Hepatocyte (in vitro differentiated cells): ENCODE data around the gene CFAP92. TPM values are rescaled to one million over a fixed set of nuclear protein-coding genes. Genes with fewer than 3 reads are reported as not detected.
A peak's percentile ranks its signal among the peaks of the same experiment; 100 is the strongest.

Experiments
- DNase-seq: peaks from one replicate; pipeline ENCODE4 v3.0.0-alpha.2; 2016; ENCODE audit warnings: low spot score
- H2AFZ ChIP-seq: fragments of 200-600 bp; sonication (generic); 2 replicates; pipeline ENCODE4 v1.6.0; 2016; ENCODE audit warnings: antibody characterized with exemption, mild to moderate bottlenecking
- H3K27ac ChIP-seq: fragments of 200-600 bp; sonication (generic); 2 replicates; pipeline ENCODE4 v1.5.1; 2016; ENCODE audit warnings: mild to moderate bottlenecking
- H3K27me3 ChIP-seq: fragments of 200-600 bp; sonication (generic); 2 replicates; pipeline ENCODE4 v1.6.1; 2016
- H3K36me3 ChIP-seq: fragments of 200-600 bp; sonication (generic); replicated peaks from 2 replicates; pipeline ENCODE4 v1.5.1; 2016; ENCODE audit warnings: low read depth; ENCODE audit not compliant: insufficient read depth
- H3K4me1 ChIP-seq: fragments of 200-600 bp; sonication (generic); 2 replicates; pipeline ENCODE4 v1.5.1; 2016; ENCODE audit warnings: mild to moderate bottlenecking, moderate library complexity; ENCODE audit not compliant: insufficient read depth
- H3K4me2 ChIP-seq: fragments of 200-600 bp; sonication (generic); 2 replicates; pipeline ENCODE4 v1.6.0; 2016
- H3K4me3 ChIP-seq: fragments of 200-600 bp; sonication (generic); 2 replicates; pipeline ENCODE4 v1.5.1; 2016; ENCODE audit warnings: mild to moderate bottlenecking
- H3K79me2 ChIP-seq: fragments of 200-600 bp; sonication (generic); 2 replicates; pipeline ENCODE4 v1.6.0; 2017; ENCODE audit warnings: mild to moderate bottlenecking
- H3K9me2 ChIP-seq: fragments of 200-600 bp; sonication (generic); replicated peaks from 2 replicates; pipeline ENCODE4 v1.6.0; 2017; ENCODE audit warnings: mild to moderate bottlenecking; ENCODE audit not compliant: insufficient read depth
- H3K9me3 ChIP-seq: fragments of 200-600 bp; sonication (generic); 2 replicates; pipeline ENCODE4 v1.5.1; 2016; ENCODE audit warnings: low read depth, mild to moderate bottlenecking
- H4K20me1 ChIP-seq: fragments of 200-600 bp; sonication (generic); 2 replicates; pipeline ENCODE4 v1.6.0; 2016; ENCODE audit warnings: mild to moderate bottlenecking; ENCODE audit not compliant: insufficient read depth, poor library complexity, severe bottlenecking
- CTCF ChIP-seq: fragments of 200-600 bp; sonication (generic); IDR thresholded peaks from 2 replicates; pipeline ENCODE4 v1.5.1; 2016; ENCODE audit warnings: antibody characterized with exemption, mild to moderate bottlenecking; ENCODE audit not compliant: poor library complexity
- EZH2 ChIP-seq: fragments of 200-600 bp; sonication (generic); IDR thresholded peaks from 2 replicates; pipeline ENCODE4 v1.6.1; 2016; ENCODE audit warnings: antibody characterized with exemption, mild to moderate bottlenecking, borderline replicate concordance
- EZH2phosphoT487 ChIP-seq: fragments of 200-600 bp; sonication (generic); IDR thresholded peaks from one replicate; pipeline ENCODE4 v1.6.1; 2018; ENCODE audit warnings: antibody characterized with exemption, mild to moderate bottlenecking, low read depth, moderate library complexity; ENCODE audit not compliant: unreplicated experiment, severe bottlenecking
- WGBS: methylation state at CpG from one replicate; pipeline ENCODE4 v1.1.6; 2016; ENCODE audit warnings: low lambda C conversion rate; ENCODE audit errors: missing lambda C conversion rate; 5-methylcytosine and 5-hydroxymethylcytosine counted together
- polyA plus RNA-seq: library from polyadenylated mRNA; unstranded; fragments of >200 nt; fragmentation: Nextera tagmentation; extraction: Ambion mirVana; gene quantifications from 2 replicates; pipeline ENCODE4 v1.2.1, GENCODE V29; 2016
- total RNA-seq: library from RNA; depleted of rRNA; stranded (reverse); fragments of >200 nt; gene quantifications from 2 replicates; pipeline ENCODE4 v1.2.3, GENCODE V29; 2014

The CFAP92 gene
- total and polyA plus RNA-seq, 2 experiments from 2014 or later: 0.17 to 0.35 TPM

GRCh38 chr3:129026728-129027543 lies 33.1 kb upstream of the CFAP92 start:
- Histone ChIP-seq H3K36me3 (no peaks in the 10 kb centered on the region), H3K79me2 (no peaks in the 10 kb centered on the region), H3K9me2 (no peaks in the 10 kb centered on the region), H3K4me2 (peak overlapping the region; percentile 93), H3K4me1 (peaks cover 4% of the 10 kb centered on the region), H3K27ac (no peak overlapping the region), H3K27me3 (no peaks in the 10 kb centered on the region), H3K4me3 (no peak overlapping the region), H3K9me3 (no peaks in the 10 kb centered on the region), H2AFZ (peak overlapping the region; percentile 56), H4K20me1 (no peaks in the 10 kb centered on the region)
- WGBS: 11% methylated on average over 47 of the region's 54 CpGs
- TF ChIP-seq CTCF: peak; percentile 61
- TF ChIP-seq EZH2: no peak
- peak; percentile 92 for DNase-seq

- Histone ChIP-seq H3K4me2 (no peak overlapping the region), H2AFZ (no peak overlapping the region), H3K4me3 (no peak overlapping the region), H3K27me3 (no peaks in the 10 kb centered on the region), H3K36me3 (no peaks in the 10 kb centered on the region), H3K9me3 (no peaks in the 10 kb centered on the region), H4K20me1 (no peaks in the 10 kb centered on the region), H3K9me2 (no peaks in the 10 kb centered on the region), H3K4me1 (peaks cover 4% of the 10 kb centered on the region), H3K79me2 (no peaks in the 10 kb centered on the region), H3K27ac (no peak overlapping the region)
- DNase-seq: no peak
- TF ChIP-seq EZH2phosphoT487: no peak
- TF ChIP-seq CTCF: no peak
- no peak for TF ChIP-seq EZH2
- WGBS: 68% methylated on average over 8 of the region's 8 CpGs
Measured at GRCh38 chr3:129025691-129026435, 32.0 kb upstream of the CFAP92 start.

DNA sequence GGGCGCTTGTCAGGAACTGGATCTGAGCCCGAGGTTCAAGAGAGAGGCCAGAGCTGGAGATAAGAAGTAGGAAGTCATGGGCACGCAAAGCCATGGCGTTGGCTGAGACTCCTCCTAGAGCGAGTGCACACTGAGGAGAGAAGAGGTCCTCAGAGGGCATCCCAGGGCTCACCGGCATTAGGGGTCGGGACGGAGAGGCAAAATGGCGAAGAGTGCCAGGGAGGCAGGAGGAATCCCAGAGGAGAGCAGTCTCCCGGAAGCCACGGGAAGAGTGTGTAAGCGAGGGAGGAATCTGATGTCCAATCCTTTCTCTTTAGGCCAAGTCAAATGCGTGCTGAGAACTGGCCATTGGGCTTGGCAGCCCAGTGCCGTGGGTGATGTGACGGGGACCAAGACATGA lies 31.2 kb upstream of the CFAP92 start:
- no peak overlapping the region for H2AFZ ChIP-seq
- no peaks in the 10 kb centered on the region for H3K27me3 ChIP-seq
- DNase-seq: no peak
- TF ChIP-seq EZH2: no peak
- no peak for TF ChIP-seq EZH2phosphoT487
- TF ChIP-seq CTCF: no peak
- H4K20me1 ChIP-seq: no peaks in the 10 kb centered on the region
- no peak overlapping the region for H3K4me2 ChIP-seq
- no peaks in the 10 kb centered on the region for H3K36me3 ChIP-seq
- no peaks in the 10 kb centered on the region for H3K79me2 ChIP-seq
- H3K4me1 ChIP-seq: peaks cover 4% of the 10 kb centered on the region
- no peaks in the 10 kb centered on the region for H3K9me2 ChIP-seq
- no peaks in the 10 kb centered on the region for H3K9me3 ChIP-seq
- H3K27ac ChIP-seq: no peak overlapping the region
- no peak overlapping the region for H3K4me3 ChIP-seq
- WGBS: 94% methylated on average over 15 of the region's 15 CpGs
